HG03378 (cell line): ENCODE results near the gene CDC6.
"Not testable (repeated sequence)": the region's sequence is repeated elsewhere in the genome, so short reads cannot be mapped to it uniquely, and the experiment has no call there.

ENCODE experiments used
- ATAC-seq: cut with Tn5 transposase; IDR thresholded peaks from one replicate; pipeline ENCODE4 v1.9.1; 2021; ENCODE audit warnings: mild to moderate bottlenecking, moderate library complexity; ENCODE audit not compliant: unreplicated experiment

Gene CDC6

DNA sequence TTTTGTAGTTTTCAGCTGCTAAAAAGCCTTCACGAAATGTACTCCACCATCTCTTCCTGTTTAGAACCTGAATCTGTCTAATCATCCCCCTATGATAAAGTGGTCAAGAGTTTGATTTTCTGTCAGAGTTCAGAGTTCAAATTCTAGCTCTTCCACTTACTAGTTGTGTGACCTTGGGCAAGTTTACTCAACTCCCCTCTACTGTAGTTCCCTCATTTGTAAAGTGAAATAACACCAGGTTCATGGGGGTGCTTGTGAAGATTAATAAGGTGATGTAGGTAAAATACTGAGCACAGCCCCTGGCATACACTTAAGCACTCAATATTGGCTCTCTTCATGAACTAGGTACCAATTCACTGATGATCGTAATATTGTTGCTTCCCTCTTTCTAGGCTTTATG lies 1.2 kb upstream of the CDC6 start:
- ATAC-seq: no peak

DNA sequence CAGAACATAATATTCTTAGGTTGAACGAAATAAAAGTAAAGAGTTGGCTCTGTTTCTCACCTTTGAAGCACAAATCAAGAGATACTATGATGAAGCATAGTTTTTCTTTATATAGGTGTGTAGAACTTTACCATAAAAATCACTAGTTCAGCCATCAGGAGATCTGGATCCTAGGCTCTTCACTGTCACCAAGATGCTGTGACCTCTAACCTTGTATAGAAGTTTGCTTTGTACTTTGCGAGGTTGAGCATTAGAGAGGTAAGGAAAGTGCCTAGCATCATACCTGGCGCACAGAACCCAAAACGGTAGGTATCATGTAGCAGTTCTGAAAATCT lies 553 bp upstream of the CDC6 start:
- ATAC-seq: no peak

GRCh38 chr17:40290629-40291280 lies 3.1 kb downstream of the CDC6 start:
- no peak for ATAC-seq

- no peak for ATAC-seq
Observed at GRCh38 chr17:40291281-40291664, 3.6 kb downstream of the CDC6 start.

DNA sequence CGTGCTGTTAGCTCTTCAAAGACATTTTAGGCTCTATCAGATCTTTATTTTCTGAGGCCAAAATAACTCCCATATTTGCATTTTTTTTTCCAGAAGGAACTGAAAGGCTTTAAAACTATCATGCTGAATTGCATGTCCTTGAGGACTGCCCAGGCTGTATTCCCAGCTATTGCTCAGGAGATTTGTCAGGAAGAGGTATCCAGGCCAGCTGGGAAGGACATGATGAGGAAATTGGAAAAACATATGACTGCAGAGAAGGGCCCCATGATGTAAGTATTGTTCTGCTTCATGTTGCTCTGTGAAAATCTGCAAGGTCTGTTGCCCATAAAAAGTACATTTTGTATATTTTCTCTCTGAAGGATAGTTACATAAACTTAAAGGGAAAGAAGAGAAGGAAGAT lies 5.7 kb downstream of the CDC6 start:
- no peak for ATAC-seq

DNA sequence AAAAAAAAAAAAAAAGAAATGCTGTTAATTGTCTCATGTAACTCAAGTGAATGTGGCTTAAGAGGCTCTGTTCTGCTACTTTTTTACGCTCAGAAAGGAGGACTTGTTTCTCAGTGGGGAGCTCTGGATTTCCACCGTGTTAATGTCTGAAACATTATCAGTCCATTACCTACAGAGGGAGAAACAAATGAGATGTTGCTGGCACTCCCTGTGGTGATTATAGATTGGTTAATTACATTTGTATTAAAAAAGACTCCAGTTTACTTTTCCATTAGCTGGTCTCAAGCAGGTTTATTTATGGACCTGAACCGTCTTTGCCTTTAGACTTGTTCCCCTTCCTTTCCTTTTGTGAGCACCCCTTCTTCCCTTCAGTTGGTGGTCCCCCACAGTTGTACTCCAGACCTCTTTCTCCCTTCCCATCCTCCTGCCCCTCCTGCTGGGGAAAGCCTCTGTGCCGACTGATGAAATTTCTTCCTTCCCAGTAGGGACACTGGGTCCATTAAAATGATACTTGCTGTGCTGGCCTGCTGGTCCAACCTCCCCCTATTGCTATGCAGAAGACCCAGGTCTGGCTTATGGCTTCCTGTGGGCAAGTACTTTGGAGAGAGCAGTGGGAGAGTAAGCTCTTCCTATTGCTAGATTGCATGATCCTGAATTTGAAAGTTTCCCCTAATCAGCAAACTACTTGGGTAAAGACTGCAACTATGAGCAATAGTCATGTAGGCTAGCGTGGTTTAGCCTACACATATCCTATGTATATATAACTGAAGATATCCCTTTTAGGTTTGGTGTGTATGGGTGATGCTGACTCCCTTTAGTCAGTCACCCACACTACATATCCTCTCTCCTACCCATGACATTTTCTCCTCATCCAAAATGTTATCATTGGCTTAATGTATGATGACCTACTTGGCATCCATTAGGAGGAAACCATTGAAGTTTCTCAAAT lies 8.1 kb downstream of the CDC6 start:
- no peak for ATAC-seq

GRCh38 chr17:40297511-40297910 lies 9.8 kb downstream of the CDC6 start:
- ATAC-seq: no peak

GRCh38 chr17:40298726-40299125 lies 11.0 kb downstream of the CDC6 start:
- no peak for ATAC-seq

GRCh38 chr17:40299159-40299757 lies 11.6 kb downstream of the CDC6 start:
- not testable (repeated sequence) for ATAC-seq

- no peak for ATAC-seq
Observed at GRCh38 chr17:40301315-40301714, 13.6 kb downstream of the CDC6 start.

GRCh38 chr17:40303009-40303657 lies 15.5 kb downstream of the CDC6 start:
- ATAC-seq: no peak

GRCh38 chr17:40303708-40304551 lies 16.3 kb downstream of the CDC6 start:
- no peak for ATAC-seq

DNA sequence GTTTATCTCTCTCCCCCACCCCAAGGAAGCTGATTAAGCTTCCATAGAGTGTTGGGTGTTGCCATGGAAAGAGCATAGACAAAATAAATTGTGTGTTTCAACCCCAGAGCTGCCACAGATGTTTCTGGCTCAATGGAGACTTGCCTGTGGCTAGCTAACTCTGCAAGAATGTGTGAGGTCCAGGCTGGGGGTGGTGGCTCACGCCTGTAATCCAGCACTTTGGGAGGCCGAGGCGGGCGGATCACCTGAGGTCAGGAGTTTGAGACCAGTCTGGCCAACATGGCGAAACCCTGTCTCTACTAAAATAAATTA lies 16.8 kb downstream of the CDC6 start:
- ATAC-seq: not testable (repeated sequence)

DNA sequence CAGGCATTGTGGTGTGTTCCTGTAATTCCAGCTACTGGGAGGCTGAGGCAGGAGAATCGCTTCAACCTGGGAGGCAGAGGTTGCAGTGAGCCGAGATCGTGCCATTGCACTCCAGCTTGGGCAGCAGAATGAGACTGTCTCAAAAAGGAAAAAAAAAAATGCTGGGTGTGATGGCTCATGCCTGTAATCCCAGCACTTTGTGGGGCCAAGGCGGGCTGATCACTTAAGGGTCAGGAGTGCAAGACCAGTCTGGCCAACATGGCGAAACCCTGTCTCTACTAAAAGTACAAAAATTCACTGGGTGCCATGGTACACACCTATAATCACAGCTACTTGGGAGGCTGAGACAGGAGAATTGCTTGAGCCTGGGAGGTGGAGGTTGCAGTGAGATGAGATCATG lies 17.2 kb downstream of the CDC6 start:
- ATAC-seq: not testable (repeated sequence)

DNA sequence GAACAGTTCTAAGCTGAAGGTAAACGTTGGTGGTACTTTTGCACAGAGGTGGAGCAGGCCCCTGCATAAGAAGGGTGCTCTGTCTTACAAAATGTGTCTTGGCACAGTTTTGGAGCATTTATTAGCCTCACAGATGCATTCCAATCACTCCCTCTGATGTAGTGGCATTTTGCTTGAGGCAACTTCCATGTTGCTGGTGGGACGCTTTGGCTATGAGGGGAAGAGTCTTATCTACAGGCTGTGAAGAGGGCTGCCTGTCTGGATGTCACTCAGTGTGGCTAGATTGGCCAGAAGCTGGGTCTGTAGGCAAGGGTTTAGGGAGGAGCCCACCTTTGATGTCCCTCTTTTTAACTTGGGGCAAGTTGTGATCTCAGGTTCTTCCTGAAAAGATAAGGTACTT lies 18.7 kb downstream of the CDC6 start:
- ATAC-seq: no peak

- ATAC-seq: no peak
Observed at GRCh38 chr17:40307001-40307730, 19.5 kb downstream of the CDC6 start.

DNA sequence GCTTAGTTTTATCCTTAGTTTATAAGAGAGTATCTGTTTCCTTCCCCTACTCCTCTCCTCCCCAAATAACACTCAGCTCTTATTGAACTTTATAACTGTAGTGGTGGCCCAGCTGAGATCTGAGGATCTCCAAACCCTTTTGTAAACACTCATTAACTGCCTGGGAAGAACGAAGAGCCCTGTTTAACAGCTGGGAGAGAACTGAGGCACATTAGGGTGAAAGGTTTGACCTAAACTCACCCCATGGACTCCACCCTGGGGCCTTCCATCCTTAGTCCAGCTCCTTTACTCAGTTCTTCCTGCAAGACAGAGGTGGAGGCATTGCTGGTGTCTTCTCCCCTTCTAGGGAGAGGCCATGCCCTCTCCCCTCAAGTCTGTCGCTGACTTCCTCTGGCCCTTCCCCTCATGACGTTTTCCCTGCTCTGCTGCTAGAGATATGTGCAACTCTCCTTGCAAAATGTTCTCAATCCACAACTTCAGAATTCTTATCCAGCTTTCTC lies 20.1 kb downstream of the CDC6 start:
- no peak for ATAC-seq

- ATAC-seq: no peak
Observed at GRCh38 chr17:40309031-40309948, 21.6 kb downstream of the CDC6 start, which contains the start of gene RARA. Gene RARA (plus strand): TSS chr17:40309180. CDS start chr17:40331219, 22,039 bp downstream.
